ENCODE results near the gene MYO5A.
"Not testable (repeated sequence)": the region's sequence is repeated elsewhere in the genome, so short reads cannot be mapped to it uniquely, and the experiment has no call there.

Gene MYO5A

DNA sequence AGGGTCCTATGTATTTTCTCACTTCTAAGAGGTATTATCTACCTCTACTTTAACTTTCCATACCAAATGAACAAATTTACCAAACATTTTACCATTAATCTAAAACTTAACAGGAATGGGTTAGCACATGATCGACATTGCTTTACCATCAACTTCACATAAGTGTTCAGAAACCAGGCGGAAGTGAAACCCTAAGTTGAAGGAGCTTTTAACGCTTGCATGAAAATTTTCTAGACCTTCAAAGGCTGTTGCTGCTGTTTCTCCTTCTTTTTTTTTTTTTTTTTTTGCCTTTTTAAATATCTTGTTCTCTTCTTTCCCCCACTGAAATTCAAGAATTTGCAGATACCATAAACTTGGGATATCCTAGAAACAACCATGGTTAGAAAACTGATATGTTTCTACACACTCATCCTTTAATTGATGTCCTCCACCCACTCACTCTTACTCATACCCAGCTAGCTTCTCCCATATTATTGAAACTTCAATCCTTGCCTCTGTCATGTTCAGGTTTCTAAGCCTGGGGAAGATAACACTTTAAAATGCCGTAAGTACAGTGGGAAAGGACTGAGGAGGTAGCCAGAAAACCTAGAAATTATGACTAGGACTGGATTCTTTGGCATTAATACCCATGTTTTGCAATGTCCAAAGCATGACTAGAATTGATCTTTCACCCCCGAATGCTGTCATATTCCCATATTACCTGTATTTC is 24.7 kb downstream of the MYO5A start:
- no peak for DNase-seq

DNA sequence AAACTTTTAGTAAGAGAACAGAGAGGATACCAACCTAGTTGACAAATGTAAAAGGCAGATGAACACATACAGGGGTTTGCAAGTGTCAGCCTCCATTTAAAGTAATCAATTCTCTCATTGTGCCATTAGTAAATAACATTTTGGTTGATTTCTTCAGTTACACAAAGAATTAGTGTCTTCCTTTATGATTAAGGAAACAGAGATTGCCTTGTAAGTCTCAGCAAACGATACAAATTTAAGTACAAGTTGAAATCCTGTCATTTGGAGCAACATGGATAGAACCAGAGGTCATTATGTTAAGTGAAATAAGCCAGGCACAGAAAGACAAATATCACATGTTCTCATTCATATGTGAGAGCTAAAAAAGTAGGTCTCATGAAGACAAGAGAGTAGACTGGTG is 26.1 kb downstream of the MYO5A start:
- DNase-seq = no peak

DNA sequence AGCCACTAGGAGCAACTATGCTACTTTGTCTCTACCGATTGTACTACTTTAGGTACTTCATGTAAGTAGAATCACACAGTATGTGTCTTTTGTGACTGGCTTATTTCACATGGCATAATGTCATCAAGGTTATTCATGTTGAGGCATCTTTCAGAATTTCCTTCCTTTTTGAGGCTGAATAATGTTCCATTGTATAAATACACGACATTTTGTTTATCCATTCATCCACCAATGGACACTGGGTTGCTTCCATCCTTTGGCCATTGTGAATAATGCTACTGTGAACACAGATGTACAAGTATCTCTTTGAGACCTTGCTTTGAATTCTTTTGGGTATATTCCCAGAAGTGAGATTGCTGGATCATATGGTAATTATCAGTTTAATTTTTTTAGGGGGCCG is 29.2 kb downstream of the MYO5A start:
- DNase-seq = no peak

DNA sequence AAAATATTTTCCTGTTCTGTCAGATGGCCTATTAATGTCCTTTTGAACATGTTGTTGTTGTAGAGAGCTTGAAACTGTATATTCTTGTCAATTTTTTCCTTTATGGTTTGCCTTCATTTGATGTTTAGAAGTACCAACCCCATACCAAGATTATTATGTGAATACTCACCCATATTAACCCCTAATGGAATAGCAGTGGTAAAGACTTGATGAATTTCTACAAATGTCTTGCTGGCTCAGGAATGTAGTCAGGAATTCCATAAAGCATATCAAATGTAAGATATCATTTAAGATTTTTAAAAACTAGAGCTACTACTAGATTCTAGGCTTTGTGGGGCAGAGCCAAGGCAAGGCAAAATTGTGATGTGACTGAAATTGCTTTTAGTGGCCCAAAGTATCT is 30.0 kb downstream of the MYO5A start:
- no peak for DNase-seq

DNA sequence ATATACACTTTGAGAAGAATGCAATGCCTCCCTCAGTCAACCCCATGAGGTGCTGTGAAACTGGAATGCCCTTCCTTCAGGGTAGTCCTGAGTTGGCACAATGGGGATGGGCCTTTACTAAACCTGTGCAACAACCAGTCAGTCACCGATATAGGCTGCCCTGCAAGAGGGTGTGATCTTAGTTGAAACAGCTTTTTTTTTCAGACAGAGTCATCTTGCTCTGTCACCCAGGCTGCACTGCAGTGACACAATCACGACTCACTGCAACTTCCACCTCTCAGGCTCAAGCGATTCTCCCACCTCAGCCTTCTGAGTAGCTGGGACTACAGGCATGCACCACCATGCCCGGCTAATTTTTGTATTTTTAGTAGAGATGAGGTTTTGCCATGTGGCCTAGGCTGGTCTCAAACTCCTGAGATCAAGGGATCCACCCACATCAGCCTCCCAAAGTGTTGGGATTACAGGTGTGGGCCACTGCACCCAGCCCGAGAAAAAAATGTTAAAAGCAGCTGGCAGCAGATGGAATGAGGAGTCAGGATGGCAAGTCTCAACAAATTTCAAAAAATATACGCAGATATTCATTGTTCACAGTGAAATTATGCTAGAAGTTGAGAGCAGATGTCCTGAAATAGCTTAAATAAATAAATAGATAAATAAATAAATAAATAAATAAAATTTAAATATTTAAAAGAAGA is 31.8 kb downstream of the MYO5A start:
- DNase-seq = no peak

DNA sequence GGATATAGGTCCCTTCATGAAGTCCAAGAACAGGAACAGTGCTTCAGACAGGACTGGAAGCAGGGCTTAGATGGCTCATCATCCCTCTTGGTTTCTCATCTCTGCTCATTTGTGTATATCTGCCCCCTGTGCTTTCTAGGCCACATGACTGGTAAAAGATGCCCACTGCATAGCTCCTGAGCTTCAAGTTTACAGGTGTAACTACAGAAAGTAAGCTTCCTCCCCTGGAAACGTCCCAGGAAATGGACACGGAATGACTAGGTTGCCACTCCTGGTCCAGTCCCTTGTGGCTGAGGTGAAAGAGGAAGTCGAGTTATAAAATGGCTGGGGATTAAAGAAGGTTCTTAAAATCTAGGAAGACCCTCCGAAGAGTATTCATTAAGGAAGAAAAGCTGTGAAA is 32.5 kb downstream of the MYO5A start:
- no peak for DNase-seq

DNA sequence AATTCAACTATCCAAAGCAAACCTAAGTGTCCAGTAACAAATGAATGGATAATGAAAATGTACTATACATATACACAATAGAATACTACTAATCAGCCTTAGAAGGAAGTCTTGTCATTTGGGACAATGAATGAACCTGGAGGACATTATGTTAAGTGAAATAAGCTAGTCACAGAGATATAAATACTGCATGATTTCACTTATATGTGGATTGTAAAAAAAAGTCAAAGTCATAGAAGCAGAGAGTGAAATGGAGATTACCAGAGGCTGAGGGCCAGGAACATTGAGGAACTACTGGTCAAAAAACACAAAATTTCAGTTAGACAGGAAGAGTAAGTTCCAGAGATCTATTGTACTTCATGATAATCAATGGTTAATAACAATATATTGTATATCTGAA is 33.6 kb downstream of the MYO5A start:
- no peak for DNase-seq

DNA sequence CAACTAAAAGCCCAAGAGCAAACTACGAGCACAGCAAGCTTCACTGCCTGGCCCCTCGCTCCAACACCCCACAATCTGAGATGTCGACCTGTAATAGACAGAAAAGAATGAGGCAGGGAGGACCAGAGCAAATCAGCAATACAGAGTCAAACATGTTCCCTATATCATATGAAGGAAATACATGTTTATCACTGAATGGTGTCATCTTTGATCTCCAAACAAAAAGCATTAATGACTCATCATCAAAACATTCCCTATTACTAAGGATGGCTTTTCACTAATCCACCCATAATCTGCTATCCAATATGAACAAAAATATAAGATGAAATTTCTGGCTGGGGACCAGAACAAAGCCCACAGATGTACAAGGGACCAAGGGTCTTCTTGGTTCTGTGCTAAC is 34.7 kb downstream of the MYO5A start:
- DNase-seq = no peak

DNA sequence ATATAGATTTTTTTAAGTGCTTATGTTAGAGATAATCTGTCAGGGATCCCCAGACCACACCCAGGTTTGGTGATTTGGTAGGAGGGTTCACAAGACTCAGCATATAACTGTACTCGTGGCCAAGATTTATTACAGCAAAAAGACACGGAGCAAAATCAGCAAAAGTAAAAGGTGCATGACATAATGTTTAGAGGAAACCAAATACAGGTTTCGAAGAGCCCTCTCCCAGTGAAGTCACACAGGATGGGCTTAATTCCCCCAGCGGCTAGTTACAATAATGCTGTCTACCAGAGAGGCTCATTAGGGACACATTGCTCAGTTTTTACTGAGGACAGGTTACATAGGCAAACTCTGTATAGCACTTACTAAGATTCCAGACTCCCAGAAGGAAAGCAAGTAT is 36.5 kb downstream of the MYO5A start:
- no peak for DNase-seq

DNA sequence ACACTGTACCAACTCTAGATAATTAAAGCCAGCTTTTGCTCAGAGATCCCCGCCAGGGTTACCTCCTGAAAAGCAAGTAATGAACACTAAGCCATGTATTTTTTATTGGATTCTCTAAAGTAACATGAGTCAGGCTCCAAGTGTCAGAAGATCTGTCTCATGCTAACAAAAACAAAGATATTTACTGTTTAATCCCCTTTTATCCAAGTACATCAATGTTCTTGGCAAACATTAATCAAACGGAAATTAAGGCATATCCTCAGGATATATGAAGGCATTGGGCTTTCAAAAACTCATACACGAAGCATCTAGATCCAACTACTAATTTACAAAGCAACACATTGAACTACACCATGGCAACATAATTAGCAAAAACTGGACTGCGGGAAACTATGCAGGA is 37.2 kb downstream of the MYO5A start:
- no peak for DNase-seq

DNA sequence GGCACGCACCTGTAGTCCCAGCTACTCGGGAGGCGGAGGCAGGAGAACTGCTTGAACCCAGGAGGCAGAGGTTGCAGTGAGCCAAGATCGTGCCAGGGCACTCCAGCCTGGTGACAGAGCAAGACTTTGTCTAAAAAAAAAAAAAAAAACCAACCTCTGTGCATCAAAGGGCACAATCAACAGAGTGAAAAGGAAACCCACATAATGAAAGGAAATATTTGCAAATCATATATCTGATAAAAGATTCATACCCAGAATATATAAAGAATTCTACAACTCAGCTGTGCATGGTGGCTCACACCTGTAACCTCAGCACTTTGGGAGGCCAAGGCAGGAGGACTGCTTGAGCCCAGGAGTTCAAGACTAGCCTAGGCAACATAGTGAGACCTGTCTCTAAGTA is 39.2 kb downstream of the MYO5A start:
- not testable (repeated sequence) for DNase-seq

DNA sequence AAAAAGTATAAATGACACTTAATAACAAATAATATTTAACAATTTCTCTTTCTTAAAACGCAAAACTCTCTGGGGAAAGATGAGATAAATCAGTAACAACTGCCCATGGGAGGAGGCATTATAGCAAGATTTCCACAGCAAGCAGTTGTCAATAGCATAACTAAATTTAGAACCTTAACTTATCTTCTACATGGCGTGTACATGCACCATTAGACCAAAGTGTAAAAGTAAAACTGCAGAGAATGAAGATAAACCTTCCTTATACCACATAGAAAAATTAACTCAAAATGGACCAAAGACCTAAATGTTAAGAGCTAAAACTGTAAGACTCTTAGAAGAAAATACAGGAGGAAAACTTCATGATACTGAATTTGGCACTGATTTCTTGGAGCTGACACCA is 39.9 kb downstream of the MYO5A start:
- no peak for DNase-seq

DNA sequence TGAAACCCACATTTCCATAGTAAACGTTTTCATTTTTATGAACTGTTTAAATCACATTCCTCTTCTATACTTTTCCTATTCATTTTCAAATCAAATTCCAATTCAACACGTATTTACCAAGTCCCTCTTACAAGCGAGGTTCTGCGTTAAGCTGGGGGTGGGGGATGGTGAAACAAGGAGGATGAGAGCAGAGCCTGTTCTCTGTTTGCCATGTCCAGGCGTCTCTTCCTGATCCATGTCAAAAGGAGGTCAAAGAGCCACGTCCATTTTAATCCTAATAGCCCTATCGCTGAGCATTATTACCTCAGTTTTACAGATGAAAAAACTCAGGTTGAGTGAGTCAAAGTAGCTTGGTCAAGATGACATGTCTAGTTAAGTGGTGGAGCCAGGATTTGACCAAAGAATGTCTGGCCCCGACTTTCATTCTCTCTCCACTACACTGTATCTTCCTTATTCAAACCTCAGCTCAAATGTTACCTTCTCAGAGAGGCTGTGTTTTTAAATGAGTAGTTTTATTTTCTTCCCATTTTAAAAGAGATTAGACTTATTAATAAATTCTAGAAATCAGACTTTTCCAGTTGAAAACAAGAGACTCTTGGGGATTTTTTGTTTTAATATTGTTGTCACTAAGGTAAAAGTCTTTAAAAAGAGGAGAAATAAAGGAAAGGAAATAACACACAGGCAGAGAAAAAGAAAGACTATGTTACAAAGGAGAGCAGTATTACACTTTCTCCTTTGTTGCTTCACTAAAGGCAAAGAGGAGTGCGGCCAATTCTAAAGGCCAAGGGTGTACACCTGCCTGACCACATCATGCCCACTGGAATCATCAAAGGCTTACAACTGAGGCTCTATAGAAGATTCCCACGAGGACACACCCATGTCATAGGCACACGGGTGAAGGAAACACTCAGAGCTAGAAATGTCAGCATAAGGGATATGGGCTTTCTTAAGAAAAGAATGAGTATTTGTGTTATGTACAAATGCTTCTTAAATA is 42.4 kb downstream of the MYO5A start:
- DNase-seq = no peak

DNA sequence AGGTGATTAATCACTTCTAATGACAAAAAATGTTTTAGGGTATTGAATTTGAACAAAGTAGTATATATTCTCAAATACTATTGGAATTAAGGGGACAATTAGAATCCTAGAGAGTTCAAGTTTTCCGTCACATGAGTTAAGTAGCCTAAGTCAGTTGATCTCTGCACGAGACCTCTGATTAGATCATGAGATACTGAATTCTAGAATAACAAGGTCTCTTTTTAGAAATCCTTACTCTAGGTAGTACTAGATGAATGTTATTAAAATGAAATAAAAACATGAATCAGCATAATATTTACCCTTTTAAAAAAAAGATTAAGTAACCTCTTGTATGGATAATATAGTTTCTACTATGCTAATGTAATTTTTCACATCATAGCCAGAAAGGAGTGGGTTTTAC is 43.4 kb downstream of the MYO5A start:
- no peak for DNase-seq

DNA sequence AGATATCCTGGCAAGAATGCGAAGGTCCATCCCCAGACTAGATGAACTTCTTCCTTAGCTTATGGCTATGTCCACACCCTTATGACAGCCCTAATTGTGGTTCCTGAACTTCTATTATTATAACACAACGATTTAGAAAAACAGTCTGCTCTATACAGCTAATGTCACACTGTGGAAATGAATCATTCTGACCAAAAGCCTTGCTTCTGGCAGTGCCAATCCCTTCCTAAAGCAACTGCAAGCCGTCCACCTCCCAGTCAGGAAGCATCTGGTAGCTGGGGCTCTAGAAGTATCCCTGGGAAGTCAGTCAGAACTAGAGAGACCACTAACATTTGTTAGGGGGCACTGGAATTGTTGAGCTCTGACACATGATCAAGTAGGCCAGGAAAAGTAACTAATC is 45.0 kb downstream of the MYO5A start:
- no peak for DNase-seq

DNA sequence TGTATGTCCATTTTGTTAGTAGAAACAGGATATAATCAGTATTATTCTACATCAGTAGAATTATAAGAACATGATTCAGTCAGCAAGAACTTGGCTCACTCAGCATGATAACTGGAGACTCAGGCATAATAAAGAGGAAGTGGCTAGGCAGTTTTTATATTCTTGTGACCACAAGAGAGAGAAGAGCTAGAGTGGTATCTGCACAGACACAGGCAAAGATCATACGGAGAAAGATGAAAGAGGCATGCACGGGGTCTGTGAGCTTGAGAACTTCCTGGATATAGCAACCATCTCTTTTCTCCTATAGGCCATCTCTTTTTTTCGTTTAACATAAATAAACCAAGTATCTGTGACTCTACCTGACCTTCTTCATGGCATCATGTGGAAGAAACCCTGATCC is 46.8 kb downstream of the MYO5A start:
- DNase-seq = no peak

DNA sequence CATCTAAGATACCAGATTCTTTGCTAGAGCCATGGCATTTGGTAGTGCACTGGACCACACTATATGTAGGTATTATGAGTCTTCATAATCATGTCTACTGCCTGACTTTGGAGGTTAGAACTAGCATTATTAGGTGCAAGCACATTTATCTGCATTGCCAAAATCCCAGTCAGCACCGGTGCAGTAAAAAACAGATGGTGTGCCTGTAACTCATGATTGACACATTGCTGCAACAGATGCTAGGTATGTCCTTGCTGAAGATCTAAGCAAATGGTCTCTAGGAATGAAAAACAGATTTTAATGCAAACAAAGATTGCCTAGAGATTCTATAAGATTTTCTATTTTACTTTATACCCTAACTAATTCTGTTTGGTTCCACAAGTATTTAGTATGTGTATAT is 47.7 kb downstream of the MYO5A start:
- no peak for DNase-seq

DNA sequence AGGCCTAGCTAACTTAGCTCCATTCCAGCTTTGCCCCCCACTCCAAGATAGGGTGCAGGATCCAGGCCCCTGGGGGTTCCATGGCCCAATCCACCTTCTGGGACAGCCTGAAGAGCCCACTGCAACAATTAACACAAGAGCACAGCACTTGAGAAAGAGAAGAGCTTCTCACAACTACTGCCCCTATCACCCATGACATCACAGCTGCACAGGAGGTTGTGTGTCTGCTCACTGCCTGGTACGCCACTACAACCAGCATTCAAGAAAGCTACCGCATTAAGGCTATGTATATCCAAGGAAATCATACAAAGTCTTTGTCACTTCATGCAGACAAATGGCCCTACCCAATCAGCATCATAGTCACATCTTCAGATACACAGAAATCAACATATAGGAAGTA is 62.0 kb downstream of the MYO5A start:
- DNase-seq = no peak

DNA sequence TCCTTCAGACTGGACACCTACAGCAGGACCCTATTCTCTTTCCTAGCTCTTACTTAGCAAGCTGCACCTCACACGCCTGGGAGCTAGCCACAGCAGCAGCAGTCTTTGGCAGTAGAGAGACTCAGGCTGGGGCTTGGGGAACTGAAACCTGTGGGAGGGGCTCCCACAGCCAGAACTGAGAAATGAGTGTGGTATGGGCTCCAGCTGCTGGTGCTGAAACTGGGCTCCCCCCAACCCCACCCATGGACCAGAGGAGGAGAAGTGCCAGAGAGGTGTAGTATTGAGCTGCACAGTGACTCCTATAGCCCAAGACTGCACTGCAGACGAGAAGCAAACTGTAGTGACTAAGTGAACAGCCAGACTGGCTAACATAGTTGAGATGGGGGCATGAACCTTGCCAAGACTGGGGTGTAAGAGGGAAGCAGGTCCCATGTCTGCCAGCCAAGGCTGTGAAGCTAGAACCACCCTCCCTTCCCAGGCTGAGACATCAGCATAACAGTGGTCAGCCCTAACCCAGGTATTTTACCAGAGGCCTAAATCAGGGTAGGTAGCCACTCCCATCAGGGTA is 62.5 kb downstream of the MYO5A start:
- DNase-seq = no peak

DNA sequence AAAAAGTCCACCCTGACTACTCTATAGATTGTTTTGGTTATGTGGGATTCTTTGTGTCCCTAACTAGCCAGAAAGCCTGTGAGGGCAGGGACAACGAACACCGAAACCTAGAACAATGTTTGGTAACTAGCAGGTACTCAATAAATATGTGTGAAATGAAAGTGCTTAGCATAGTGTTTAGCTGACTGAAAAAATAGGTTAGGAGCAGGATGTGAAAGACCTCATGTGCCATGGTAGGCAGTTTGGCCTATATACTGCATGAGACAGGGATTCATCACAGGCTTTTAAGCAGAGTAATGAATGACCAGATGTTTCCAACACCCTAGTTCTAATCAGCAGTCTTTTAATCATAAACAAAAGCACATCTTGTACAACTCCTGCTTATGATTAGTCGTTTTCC is 64.2 kb downstream of the MYO5A start:
- DNase-seq = no peak

DNA sequence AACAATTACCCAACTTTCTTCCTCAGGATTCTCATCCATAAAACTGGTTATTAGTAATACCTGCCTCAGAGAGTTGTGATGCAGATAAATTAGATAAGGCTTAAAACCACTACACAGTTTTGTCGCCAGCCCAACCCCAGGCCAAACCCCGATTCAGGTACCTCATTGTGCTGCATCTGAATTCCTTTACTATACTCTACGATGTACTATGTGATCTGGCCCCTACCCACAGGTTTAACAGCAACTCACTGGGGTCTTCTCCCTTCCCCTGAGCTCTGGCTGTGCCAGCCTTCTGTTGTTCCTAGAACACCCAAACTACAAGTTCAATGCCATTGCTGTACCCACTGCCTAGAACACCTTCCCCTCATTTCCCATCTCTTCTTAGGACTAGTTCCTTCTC is 64.6 kb downstream of the MYO5A start:
- DNase-seq = no peak

DNA sequence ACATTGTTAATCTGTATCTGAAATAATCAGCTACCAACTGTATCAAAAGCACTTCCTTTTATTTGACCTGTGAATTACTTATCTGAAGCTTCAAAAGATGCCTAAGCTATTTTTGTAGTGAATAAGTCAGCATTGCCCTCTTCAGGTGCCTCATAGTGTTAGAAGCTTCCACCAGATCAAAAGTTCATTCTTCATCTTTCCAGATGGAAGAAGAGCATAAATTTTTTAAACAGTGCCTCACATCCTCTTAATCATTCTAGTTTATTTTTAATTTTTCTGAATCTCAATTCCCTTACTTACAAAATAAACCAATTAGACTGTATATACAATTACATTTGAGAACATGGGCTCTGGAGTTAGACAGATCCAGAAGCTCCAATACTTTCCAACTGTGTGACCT is 65.0 kb downstream of the MYO5A start:
- no peak for DNase-seq

DNA sequence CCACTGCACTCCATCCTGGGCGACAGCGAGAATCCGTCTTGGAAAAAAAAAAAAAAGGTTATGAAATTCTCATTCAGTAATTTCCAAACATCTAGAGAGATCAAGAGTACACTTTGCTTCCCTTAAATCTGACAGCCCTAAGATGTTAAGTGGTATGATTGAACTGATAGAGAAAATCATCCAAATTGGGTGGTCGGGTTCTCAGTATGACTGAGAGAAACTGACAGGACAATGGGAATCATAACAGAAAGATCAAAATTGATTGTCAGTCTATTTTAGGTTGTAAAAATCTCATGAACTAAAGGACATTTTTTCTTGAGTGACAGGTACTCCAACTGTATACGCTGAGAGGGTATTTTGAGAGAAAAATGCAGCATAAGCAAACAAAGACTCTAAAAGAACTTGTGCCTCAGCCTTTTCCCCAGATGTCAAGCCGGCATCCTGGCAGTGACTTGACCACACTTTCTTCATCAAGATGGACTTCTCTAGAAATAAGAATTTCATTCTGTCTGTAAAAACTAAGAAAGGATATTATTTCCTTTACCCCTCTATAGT is 65.8 kb downstream of the MYO5A start:
- DNase-seq = no peak
